Astrocyte of the cerebellum (primary cell): ENCODE measurements around the gene CNTNAP2.
"Not testable (repeated sequence)": the region's sequence is repeated elsewhere in the genome, so short reads cannot be mapped to it uniquely, and the experiment has no call there.

Experiments used
- DNase-seq: peaks from one replicate; pipeline ENCODE4 v3.0.0-alpha.2; 2011; ENCODE audit warnings: low read depth
- H3K4me3 ChIP-seq: 2 replicates; pipeline ENCODE4 v1.5.1; 2011; ENCODE audit warnings: mild to moderate bottlenecking, low read depth, low read length, moderate library complexity
- CTCF ChIP-seq: IDR thresholded peaks from 2 replicates; pipeline ENCODE4 v1.5.1; 2012; ENCODE audit warnings: low read length, low read depth, moderate library complexity, mild to moderate bottlenecking; ENCODE audit errors: missing control alignments
- in situ Hi-C: cut with HindIII; loops from 2 replicates; pipeline ENCODE4 v1.10.0; 2017; ENCODE audit warnings: low sequenced_read_pairs

CNTNAP2 gene

GRCh38 chr7:147731311-147731710 is 1614.7 kb downstream of the CNTNAP2 start:
- in situ Hi-C loops = no loop called here
- no peak for TF ChIP-seq CTCF
- H3K4me3 ChIP-seq = no peak overlapping the region
- DNase-seq = no peak

- DNase-seq, in situ Hi-C loops, H3K4me3 ChIP-seq: not testable (repeated sequence)
These were observed 1621.1 kb downstream of the CNTNAP2 start for GRCh38 chr7:147737559-147738214.

GRCh38 chr7:147742301-147742700 is 1625.7 kb downstream of the CNTNAP2 start:
- TF ChIP-seq CTCF = no peak
- no peak overlapping the region for H3K4me3 ChIP-seq
- DNase-seq = no peak
- in situ Hi-C loops = no loop called here

GRCh38 chr7:147756300-147756699 is 1639.7 kb downstream of the CNTNAP2 start:
- DNase-seq = no peak
- no peak overlapping the region for H3K4me3 ChIP-seq
- no peak for TF ChIP-seq CTCF
- in situ Hi-C loops = no loop called here

- H3K4me3 ChIP-seq = no peak overlapping the region
- in situ Hi-C loops = no loop called here
- DNase-seq = no peak
- TF ChIP-seq CTCF = no peak
These were observed 1642.8 kb downstream of the CNTNAP2 start for GRCh38 chr7:147759327-147759943.

- DNase-seq = no peak
- in situ Hi-C loops = no loop called here
These were observed 1648.7 kb downstream of the CNTNAP2 start for GRCh38 chr7:147765301-147765700.

More at GRCh38 chr7:147765301-147765700, 1648.7 kb downstream of the CNTNAP2 start:
- H3K4me3 ChIP-seq = no peak overlapping the region
- no peak for TF ChIP-seq CTCF
